ENCODE measurements around the gene MRM2.

Gene MRM2

DNA sequence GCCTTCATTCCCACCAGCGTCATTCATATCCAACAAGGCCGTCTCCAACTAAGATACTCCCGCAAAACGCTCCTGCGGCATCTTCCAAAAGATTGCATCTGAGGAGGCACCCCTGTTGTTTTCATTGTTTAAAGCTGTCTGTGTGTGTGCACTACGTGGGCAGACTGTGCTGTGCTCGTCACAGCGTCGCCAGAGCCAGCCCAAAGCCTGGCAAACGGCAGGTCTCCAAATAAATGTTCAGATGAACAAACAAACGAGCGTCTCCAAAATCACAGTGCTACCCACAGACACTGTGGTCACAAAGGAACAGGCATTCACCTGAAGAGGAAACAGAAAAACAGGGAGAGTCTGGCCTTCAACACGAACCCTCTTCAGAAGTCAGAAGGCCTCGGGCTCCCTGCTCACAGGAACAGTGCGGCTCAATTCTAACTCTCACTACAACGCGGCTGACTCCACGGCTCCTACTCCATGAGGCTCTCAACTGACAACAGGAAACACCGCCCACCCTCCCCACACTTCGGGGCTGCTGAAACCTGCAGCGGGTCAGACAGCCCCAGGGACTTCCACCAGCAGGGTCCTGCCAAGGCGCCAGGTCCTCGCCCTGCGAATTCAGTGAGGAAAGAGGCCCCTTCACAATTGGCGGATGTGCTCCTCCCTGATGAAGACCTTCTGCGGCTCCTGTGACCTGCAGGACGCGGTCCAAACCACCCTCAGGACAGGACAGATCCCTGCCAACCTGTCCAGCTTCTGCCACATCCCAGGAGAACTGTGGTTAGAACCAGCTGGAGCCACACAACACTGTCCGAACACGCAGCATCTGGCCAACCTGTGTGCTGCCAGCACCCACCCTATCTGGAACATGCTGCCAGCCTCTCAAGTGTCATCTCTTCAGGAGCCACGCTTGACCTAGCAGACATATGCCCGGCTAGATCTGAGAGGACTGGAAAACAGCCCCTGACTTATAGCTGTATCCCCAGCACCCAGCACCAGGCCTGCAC, 45.3 kb downstream of the MRM2 start:
- DNase-seq, result no peak
- no peak for TF ChIP-seq POLR2A (IDR thresholded peaks at IDR 0.05; ENCODE audit: low read length)
- no peak for TF ChIP-seq GATA1 (IDR thresholded peaks at IDR 0.05; ENCODE audit: low read depth, low read length)

DNA sequence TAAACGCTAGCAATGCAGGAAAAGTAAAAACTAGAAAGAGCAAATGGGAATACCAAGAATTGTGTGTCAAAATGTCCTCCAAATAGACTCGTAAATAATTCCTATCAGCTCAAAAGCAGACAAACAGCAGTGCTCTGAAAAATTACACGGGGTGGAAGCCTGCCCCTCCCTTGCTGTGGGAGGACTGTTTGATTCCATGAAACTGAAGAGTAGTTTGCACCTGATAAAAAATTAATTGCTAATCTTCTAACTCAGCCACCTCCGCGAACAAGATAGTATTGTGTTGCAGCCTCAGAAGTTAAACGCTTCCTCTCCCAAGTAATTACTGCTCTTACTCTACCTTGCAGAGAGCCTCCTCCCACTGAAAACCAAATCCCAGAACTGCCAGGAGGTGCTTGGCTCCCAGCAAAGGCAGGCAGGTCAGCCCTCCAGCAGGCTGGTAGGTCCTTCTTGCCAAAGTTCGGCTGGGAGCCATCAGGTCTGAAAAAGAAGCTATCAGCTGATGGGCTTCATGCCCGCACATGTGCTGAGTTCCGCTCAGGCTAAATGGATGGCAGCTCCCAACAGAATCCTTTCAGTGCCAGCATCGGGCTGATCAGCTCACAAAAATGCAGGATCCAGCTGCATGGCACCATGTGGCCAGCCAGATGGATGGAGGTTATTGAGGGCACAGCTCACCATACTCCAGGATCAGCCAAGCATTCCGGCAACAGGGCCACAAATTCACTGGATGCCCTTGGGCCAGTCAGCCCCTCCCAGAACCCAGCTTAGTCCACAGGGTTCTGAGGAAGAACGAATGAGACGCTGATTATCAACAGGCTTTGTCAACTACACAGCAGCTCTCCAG, 46.4 kb downstream of the MRM2 start:
- TF ChIP-seq POLR2A (IDR thresholded peaks at IDR 0.05; ENCODE audit: low read length) (no peak), GATA1 (IDR thresholded peaks at IDR 0.05; ENCODE audit: low read depth, low read length) (no peak)
- peak in 1 of 2 experiments; percentile 20 for DNase-seq

- TF ChIP-seq POLR2A (IDR thresholded peaks at IDR 0.05; ENCODE audit: low read length) (no peak), GATA1 (IDR thresholded peaks at IDR 0.05; ENCODE audit: low read depth, low read length) (no peak)
- no peak for DNase-seq
Observed at GRCh38 chr7:2193575-2194305, 48.3 kb downstream of the MRM2 start.

DNA sequence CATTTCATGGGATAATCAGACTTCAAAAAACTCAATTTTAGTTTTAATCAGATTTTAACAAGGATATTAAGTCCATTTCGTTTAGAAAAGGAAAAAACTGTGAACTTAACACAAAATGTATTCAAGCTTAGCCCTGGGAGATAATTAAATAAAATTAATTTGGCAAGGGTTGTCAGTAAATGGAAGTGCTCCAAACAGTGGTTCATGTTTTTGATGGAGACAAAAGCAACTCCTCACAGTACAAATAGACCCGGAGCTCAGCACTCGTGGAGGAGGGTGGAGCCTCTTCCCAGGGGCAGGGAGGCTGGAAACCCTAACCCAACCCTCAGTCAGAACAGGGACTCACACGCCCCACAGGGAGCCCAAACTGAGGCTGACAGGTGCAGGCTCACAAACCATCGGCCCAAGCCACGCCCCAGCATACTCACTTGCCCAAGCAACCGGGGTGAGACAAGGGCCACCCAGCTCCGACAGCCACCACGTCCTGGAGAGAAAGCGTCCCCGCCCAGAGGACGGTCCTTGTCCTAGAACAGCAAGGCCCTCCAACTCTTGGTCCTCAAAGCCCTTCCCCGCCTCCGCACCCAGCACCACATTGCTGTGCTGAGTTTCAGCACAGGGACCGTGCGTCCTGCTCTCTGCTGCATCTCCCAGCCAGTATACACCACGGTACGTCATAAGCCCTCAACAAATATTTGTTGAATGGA, 49.0 kb downstream of the MRM2 start:
- TF ChIP-seq GATA1 (IDR thresholded peaks at IDR 0.05; ENCODE audit: low read depth, low read length), result no peak
- TF ChIP-seq POLR2A (IDR thresholded peaks at IDR 0.05; ENCODE audit: low read length), result no peak
- DNase-seq, result no peak

GRCh38 chr7:2191016-2191415, 51.0 kb downstream of the MRM2 start:
- DNase-seq, result no peak
- no peak for TF ChIP-seq POLR2A (IDR thresholded peaks at IDR 0.05; ENCODE audit: low read length)
- no peak for TF ChIP-seq GATA1 (IDR thresholded peaks at IDR 0.05; ENCODE audit: low read depth, low read length)

- TF ChIP-seq POLR2A (IDR thresholded peaks at IDR 0.05; ENCODE audit: low read length), result no peak
- TF ChIP-seq GATA1 (IDR thresholded peaks at IDR 0.05; ENCODE audit: low read depth, low read length), result no peak
- DNase-seq, result no peak
Observed at GRCh38 chr7:2190531-2190930, 51.5 kb downstream of the MRM2 start.

DNA sequence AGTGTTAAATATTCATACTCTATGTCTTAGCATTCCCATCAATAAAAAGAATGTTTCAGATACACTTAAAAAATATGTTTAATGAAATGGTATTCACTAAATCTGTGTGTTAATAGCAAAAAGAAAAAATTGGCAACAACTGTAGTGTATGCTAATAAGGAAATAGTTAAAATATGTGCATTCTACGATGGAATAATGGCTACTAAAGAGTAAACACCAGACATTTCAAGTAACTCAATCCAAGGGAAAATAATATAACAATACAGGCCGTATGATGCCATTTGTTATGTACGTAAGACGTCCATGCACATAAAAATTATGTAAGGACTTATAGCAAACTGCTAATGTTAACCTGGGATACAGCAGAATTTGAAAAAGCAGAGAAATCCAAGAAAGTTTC, 55.8 kb downstream of the MRM2 start:
- no peak for DNase-seq
- no peak for TF ChIP-seq GATA1 (IDR thresholded peaks at IDR 0.05; ENCODE audit: low read depth, low read length)
- TF ChIP-seq POLR2A (IDR thresholded peaks at IDR 0.05; ENCODE audit: low read length), result no peak

DNA sequence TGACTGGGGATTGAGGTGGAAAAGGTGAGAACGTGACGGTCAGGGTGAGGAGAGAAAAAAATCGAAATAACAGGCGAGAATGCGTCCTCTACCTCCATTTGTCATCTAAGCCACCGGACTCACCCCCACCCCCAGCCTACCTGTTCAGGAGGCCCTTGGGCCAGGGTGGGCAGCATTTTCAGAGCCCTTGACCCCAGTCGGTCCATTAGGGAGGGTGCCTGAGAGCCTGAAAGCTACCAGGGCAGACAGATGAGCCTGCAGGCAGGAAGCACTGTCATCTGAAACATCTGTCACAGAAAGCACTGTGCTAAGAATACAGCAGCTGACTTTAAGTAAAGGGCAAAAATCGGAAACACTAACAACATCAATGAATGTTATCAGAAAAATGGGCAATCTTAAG, 56.3 kb downstream of the MRM2 start:
- no peak for TF ChIP-seq POLR2A (IDR thresholded peaks at IDR 0.05; ENCODE audit: low read length)
- TF ChIP-seq GATA1 (IDR thresholded peaks at IDR 0.05; ENCODE audit: low read depth, low read length), result no peak
- DNase-seq, result no peak
